Peyer's patch (tissue), 4 donors: ENCODE results near the gene NME7. TPM values are rescaled to one million over a fixed set of nuclear protein-coding genes. Genes with fewer than 3 reads are reported as not detected.

Experiments
- DNase-seq, 3 donors: peaks; one replicate each; pipeline ENCODE4 v3.0.0-alpha.2; 2017 to 2019
- H3K27ac ChIP-seq, 4 donors: fragments of 200-600 bp; sonication (generic); one replicate each; pipeline ENCODE4 v1.5.1; 2016 to 2019
- H3K27me3 ChIP-seq, 2 donors: fragments of 200-600 bp; sonication (generic); one replicate each; pipeline ENCODE4 v1.5.1; 2019
- H3K36me3 ChIP-seq, 3 donors: fragments of 200-600 bp; sonication (generic); one replicate each; pipeline ENCODE4 v1.5.1; 2016 to 2019
- H3K4me1 ChIP-seq, 4 donors: fragments of 200-600 bp; sonication (generic); one replicate each; pipeline ENCODE4 v1.5.1; 2016 to 2019
- H3K4me3 ChIP-seq, 4 donors: fragments of 200-600 bp; sonication (generic); 1 replicate in 3 of 4; 2 replicates in 1 of 4; pipeline ENCODE4 v1.5.1; 2016 to 2019; ENCODE audit warnings: mild to moderate bottlenecking in 1 of 4
- H3K9me3 ChIP-seq, 4 donors: fragments of 200-600 bp; sonication (generic); one replicate each; pipeline ENCODE4 v1.5.1; 2016 to 2019; ENCODE audit warnings: mild to moderate bottlenecking in 1 of 4
- CTCF ChIP-seq, 6 experiments: fragments of 450-650 bp in 4 of 6; fragments of 200-600 bp in 2 of 6; sonication (generic) in 1 of 6; IDR thresholded peaks; one replicate each; pipeline ENCODE4 v1.5.1; 2017 to 2019; ENCODE audit warnings: antibody characterized with exemption in 6 of 6, mild to moderate bottlenecking in 3 of 6, moderate library complexity in 1 of 6
- POLR2A ChIP-seq, 2 donors: fragments of 450-650 bp; IDR thresholded peaks; one replicate each; pipeline ENCODE4 v1.5.1; 2017; ENCODE audit warnings: antibody characterized with exemption in 2 of 2, mild to moderate bottlenecking in 2 of 2, moderate library complexity in 2 of 2
- total RNA-seq, 4 donors: library from RNA; depleted of rRNA; stranded (reverse); fragments of >200 nt; gene quantifications; one replicate each; pipeline ENCODE4 v1.1.0, GENCODE V29; 2016

The NME7 gene
- total RNA-seq, 4 donors from 2014 or later: 3.3 to 12.7 (median 4.6) TPM

GRCh38 chr1:169212088-169212487 is 155.5 kb downstream of the NME7 start:
- H3K27ac ChIP-seq: no peak overlapping the region
- no peaks in the 10 kb centered on the region for H3K36me3 ChIP-seq
- H3K4me3 ChIP-seq: no peak overlapping the region
- no peaks in the 10 kb centered on the region for H3K9me3 ChIP-seq
- no peaks in the 10 kb centered on the region for H3K27me3 ChIP-seq
- H3K4me1 ChIP-seq: no peaks in the 10 kb centered on the region
- no peak for DNase-seq
- TF ChIP-seq POLR2A (IDR thresholded peaks at IDR 0.05): no peak

DNA sequence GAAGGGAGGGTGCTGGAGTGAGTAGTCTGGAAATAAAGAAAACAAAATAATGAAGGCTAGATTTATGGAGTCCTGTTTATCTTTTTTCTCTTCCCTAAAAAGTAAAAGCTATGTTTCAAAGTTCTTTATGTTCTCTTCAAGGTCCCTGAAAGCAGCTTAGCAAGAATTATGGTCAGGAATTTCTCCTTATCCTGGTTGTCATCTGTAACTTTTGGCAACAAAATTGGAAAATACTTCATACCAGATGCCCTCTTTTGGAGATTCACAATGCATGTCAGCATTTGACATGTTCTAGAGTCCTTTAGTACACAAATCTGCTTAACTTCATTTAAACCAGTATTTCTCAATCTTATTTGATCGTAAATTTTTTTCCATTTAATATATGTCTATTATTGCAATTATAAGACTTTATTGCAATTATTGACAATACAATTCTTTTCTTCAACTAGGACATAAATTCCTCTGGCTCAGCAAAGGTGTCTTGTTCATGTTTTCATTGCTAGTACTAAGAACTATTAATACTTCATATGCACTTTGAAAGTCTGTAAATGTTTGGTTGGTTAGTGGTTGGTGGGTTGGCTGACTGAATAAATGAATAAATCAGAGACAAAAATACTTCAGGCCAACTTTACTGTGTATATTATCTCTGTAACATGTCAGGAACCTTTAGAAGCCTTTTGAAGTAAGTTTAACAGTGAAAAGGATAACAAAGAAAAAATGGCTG is 159.6 kb downstream of the NME7 start:
- H3K4me3 ChIP-seq: no peak overlapping the region
- no peaks in the 10 kb centered on the region for H3K4me1 ChIP-seq
- no peaks in the 10 kb centered on the region for H3K27me3 ChIP-seq
- DNase-seq: no peak
- H3K36me3 ChIP-seq: no peaks in the 10 kb centered on the region
- TF ChIP-seq CTCF (IDR thresholded peaks at IDR 0.05): no peak
- no peak for TF ChIP-seq POLR2A (IDR thresholded peaks at IDR 0.05)
- H3K27ac ChIP-seq: no peak overlapping the region
- no peaks in the 10 kb centered on the region for H3K9me3 ChIP-seq

- Histone ChIP-seq H3K9me3 (no peaks in the 10 kb centered on the region), H3K27ac (no peak overlapping the region), H3K4me1 (no peaks in the 10 kb centered on the region), H3K36me3 (no peaks in the 10 kb centered on the region), H3K4me3 (no peak overlapping the region), H3K27me3 (no peaks in the 10 kb centered on the region)
- DNase-seq: no peak
- TF ChIP-seq POLR2A (IDR thresholded peaks at IDR 0.05) (no peak), CTCF (IDR thresholded peaks at IDR 0.05) (no peak)
Observed at GRCh38 chr1:169204157-169204556, 163.4 kb downstream of the NME7 start.

- Histone ChIP-seq H3K9me3 (no peaks in the 10 kb centered on the region), H3K27ac (no peak overlapping the region), H3K36me3 (no peaks in the 10 kb centered on the region), H3K27me3 (no peaks in the 10 kb centered on the region), H3K4me3 (no peak overlapping the region), H3K4me1 (no peaks in the 10 kb centered on the region)
- DNase-seq: no peak
- no peak for TF ChIP-seq CTCF (IDR thresholded peaks at IDR 0.05)
- no peak for TF ChIP-seq POLR2A (IDR thresholded peaks at IDR 0.05)
Observed at GRCh38 chr1:169202791-169203665, 164.6 kb downstream of the NME7 start.

GRCh38 chr1:169201084-169201619 is 166.4 kb downstream of the NME7 start:
- H3K9me3 ChIP-seq: no peaks in the 10 kb centered on the region
- no peaks in the 10 kb centered on the region for H3K4me1 ChIP-seq
- TF ChIP-seq CTCF (IDR thresholded peaks at IDR 0.05): no peak
- TF ChIP-seq POLR2A (IDR thresholded peaks at IDR 0.05): no peak
- H3K27me3 ChIP-seq: no peaks in the 10 kb centered on the region
- no peak for DNase-seq
- H3K27ac ChIP-seq: no peak overlapping the region
- no peak overlapping the region for H3K4me3 ChIP-seq
- no peaks in the 10 kb centered on the region for H3K36me3 ChIP-seq

- DNase-seq: no peak
- Histone ChIP-seq H3K4me1 (no peaks in the 10 kb centered on the region), H3K27me3 (no peaks in the 10 kb centered on the region), H3K27ac (no peak overlapping the region), H3K4me3 (no peak overlapping the region), H3K36me3 (no peaks in the 10 kb centered on the region), H3K9me3 (no peaks in the 10 kb centered on the region)
- TF ChIP-seq CTCF (IDR thresholded peaks at IDR 0.05) (no peak), POLR2A (IDR thresholded peaks at IDR 0.05) (no peak)
Observed at GRCh38 chr1:169200319-169200718, 167.3 kb downstream of the NME7 start.
